WTC11 (cell line): ENCODE data around the gene RTCA. TPM values are rescaled to one million over a fixed set of nuclear protein-coding genes. Genes with fewer than 3 reads are reported as not detected.

Experiments
- ATAC-seq: fragments of 200-7000 bp; cut with Tn5 transposase; 2 replicates; pipeline ENCODE4 v1.10.0; 2021; ENCODE audit warnings: mild to moderate bottlenecking, moderate library complexity
- CTCF ChIA-PET: fragments of 300-600 bp; sonication (Branson Sonifier 250); formaldehyde crosslinking; loops from one replicate; lab custom pipeline; 2021; ENCODE audit warnings: antibody characterized with exemption; lab: Charles Lee
- POLR2A ChIA-PET: fragments of 350-600 bp; sonication (Branson Sonifier 250); formaldehyde crosslinking; loops from one replicate; lab custom pipeline; 2021; ENCODE audit warnings: antibody characterized with exemption; lab: Charles Lee
- DNase-seq: peaks from one replicate; pipeline ENCODE4 v3.0.0; 2021; ENCODE audit warnings: low spot score
- H3K27ac Mint-ChIP-seq: 2 replicates; pipeline ENCODE4 v1.8.0; 2021; ENCODE audit warnings: mixed read lengths
- H3K27me3 Mint-ChIP-seq: 2 replicates; pipeline ENCODE4 v1.8.0; 2021; ENCODE audit warnings: low read depth, mild to moderate bottlenecking, moderate library complexity, mixed read lengths
- H3K36me3 Mint-ChIP-seq: 2 replicates; pipeline ENCODE4 v1.8.0; 2021; ENCODE audit warnings: mixed read lengths
- H3K4me1 Mint-ChIP-seq: 2 replicates; pipeline ENCODE4 v1.8.0; 2022; ENCODE audit warnings: mixed read lengths
- H3K4me3 Mint-ChIP-seq: 2 replicates; pipeline ENCODE4 v1.8.0; 2021; ENCODE audit warnings: mild to moderate bottlenecking, moderate library complexity, mixed read lengths
- H3K9me3 Mint-ChIP-seq: 2 replicates; pipeline ENCODE4 v1.8.0; 2021; ENCODE audit warnings: mixed read lengths
- ATF3 ChIP-seq: sonication (generic); formaldehyde crosslinking; conservative IDR thresholded peaks from 2 replicates; pipeline ENCODE4 v1.8.1; 2022; ENCODE audit warnings: mild to moderate bottlenecking, missing genetic modification reagents
- CBFB ChIP-seq: sonication (generic); formaldehyde crosslinking; IDR thresholded peaks from 2 replicates; pipeline ENCODE4 v1.8.1; 2022; ENCODE audit warnings: mild to moderate bottlenecking, low read depth, missing genetic modification reagents
- CREB1 ChIP-seq: sonication (generic); formaldehyde crosslinking; IDR thresholded peaks from 2 replicates; pipeline ENCODE4 v1.8.0; 2023; ENCODE audit warnings: mild to moderate bottlenecking, missing genetic modification reagents
- ESRRA ChIP-seq: sonication (generic); formaldehyde crosslinking; IDR thresholded peaks from 2 replicates; pipeline ENCODE4 v1.8.1; 2022; ENCODE audit warnings: mild to moderate bottlenecking, missing genetic modification reagents, borderline replicate concordance
- FOXP1 ChIP-seq: sonication (generic); formaldehyde crosslinking; IDR thresholded peaks from 2 replicates; pipeline ENCODE4 v1.8.0; 2022; ENCODE audit warnings: missing genetic modification reagents, mild to moderate bottlenecking, moderate library complexity, borderline replicate concordance
- GABPB1 ChIP-seq: sonication (generic); formaldehyde crosslinking; IDR thresholded peaks from 2 replicates; pipeline ENCODE4 v1.8.1; 2023; ENCODE audit warnings: mild to moderate bottlenecking, missing genetic modification reagents
- IRF2 ChIP-seq: sonication (generic); formaldehyde crosslinking; IDR thresholded peaks from 2 replicates; pipeline ENCODE4 v1.8.0; 2022; ENCODE audit warnings: low read depth, missing genetic modification reagents, borderline replicate concordance
- JUN ChIP-seq: sonication (generic); formaldehyde crosslinking; IDR thresholded peaks from 2 replicates; pipeline ENCODE4 v1.8.0; 2023; ENCODE audit warnings: mild to moderate bottlenecking, missing genetic modification reagents
- MXD4 ChIP-seq: fragments of 250-450 bp; sonication (Bioruptor Pico); IDR thresholded peaks from 2 replicates; pipeline ENCODE4 v1.8.0; 2021; ENCODE audit warnings: mild to moderate bottlenecking, moderate library complexity, borderline replicate concordance
- NFATC4 ChIP-seq: fragments of 250-450 bp; sonication (Bioruptor Pico); IDR thresholded peaks from 2 replicates; pipeline ENCODE4 v1.9.0; 2021; ENCODE audit warnings: mild to moderate bottlenecking
- NFE2L1 ChIP-seq: sonication (generic); formaldehyde crosslinking; IDR thresholded peaks from 2 replicates; pipeline ENCODE4 v1.8.1; 2023; ENCODE audit warnings: missing genetic modification reagents
- NFYB ChIP-seq: sonication (generic); formaldehyde crosslinking; conservative IDR thresholded peaks from 2 replicates; pipeline ENCODE4 v1.8.0; 2022; ENCODE audit warnings: low read depth, missing genetic modification reagents
- NR3C1 ChIP-seq: sonication (generic); formaldehyde crosslinking; conservative IDR thresholded peaks from 2 replicates; pipeline ENCODE4 v1.8.1; 2023; ENCODE audit warnings: low read depth, mild to moderate bottlenecking, missing genetic modification reagents
- PRRX2 ChIP-seq: fragments of 250-450 bp; sonication (Bioruptor Pico); IDR thresholded peaks from 2 replicates; pipeline ENCODE4 v1.8.0; 2021; ENCODE audit warnings: mild to moderate bottlenecking
- RELA ChIP-seq: sonication (generic); formaldehyde crosslinking; IDR thresholded peaks from 2 replicates; pipeline ENCODE4 v1.8.1; 2022; ENCODE audit warnings: missing genetic modification reagents, mild to moderate bottlenecking, borderline replicate concordance
- SP1 ChIP-seq: sonication (generic); formaldehyde crosslinking; conservative IDR thresholded peaks from 2 replicates; pipeline ENCODE4 v1.8.1; 2022; ENCODE audit warnings: missing genetic modification reagents
- TCF7 ChIP-seq: sonication (generic); formaldehyde crosslinking; IDR thresholded peaks from 2 replicates; pipeline ENCODE4 v1.8.0; 2022; ENCODE audit warnings: mild to moderate bottlenecking, low read depth, missing genetic modification reagents, moderate library complexity
- ZBTB43 ChIP-seq: sonication (generic); formaldehyde crosslinking; IDR thresholded peaks from 2 replicates; pipeline ENCODE4 v1.8.1; 2023; ENCODE audit warnings: mild to moderate bottlenecking, missing genetic modification reagents
- ZNF138 ChIP-seq: sonication (generic); formaldehyde crosslinking; conservative IDR thresholded peaks from 2 replicates; pipeline ENCODE4 v1.8.1; 2022; ENCODE audit warnings: mild to moderate bottlenecking, moderate library complexity, missing genetic modification reagents
- ZNF232 ChIP-seq: sonication (generic); formaldehyde crosslinking; IDR thresholded peaks from 2 replicates; pipeline ENCODE4 v1.8.0; 2022; ENCODE audit warnings: mild to moderate bottlenecking, missing genetic modification reagents
- ZNF281 ChIP-seq: sonication (generic); formaldehyde crosslinking; IDR thresholded peaks from 2 replicates; pipeline ENCODE4 v1.8.0; 2023; ENCODE audit warnings: mild to moderate bottlenecking, missing genetic modification reagents
- ZNF317 ChIP-seq: sonication (generic); formaldehyde crosslinking; IDR thresholded peaks from 2 replicates; pipeline ENCODE4 v1.8.1; 2023; ENCODE audit warnings: low read depth, mild to moderate bottlenecking, moderate library complexity, missing genetic modification reagents, borderline replicate concordance
- ZSCAN18 ChIP-seq: fragments of 250-450 bp; sonication (Bioruptor Pico); IDR thresholded peaks from 2 replicates; pipeline ENCODE4 v2.1.2; 2022; ENCODE audit warnings: mild to moderate bottlenecking, moderate library complexity
- total RNA-seq: library from RNA; stranded (reverse); gene quantifications from 3 replicates; pipeline ENCODE4 v1.2.3, GENCODE V29; 2021
- TF ChIP-seq, protein P1 (sequence below): sonication (generic); formaldehyde crosslinking; IDR thresholded peaks from 2 replicates; pipeline ENCODE4 v1.8.1; 2022; ENCODE audit warnings: low read depth, mild to moderate bottlenecking, moderate library complexity, missing genetic modification reagents, borderline replicate concordance

RTCA gene
- total RNA-seq, 1 experiment from 2014 or later: 35.7 TPM

DNA sequence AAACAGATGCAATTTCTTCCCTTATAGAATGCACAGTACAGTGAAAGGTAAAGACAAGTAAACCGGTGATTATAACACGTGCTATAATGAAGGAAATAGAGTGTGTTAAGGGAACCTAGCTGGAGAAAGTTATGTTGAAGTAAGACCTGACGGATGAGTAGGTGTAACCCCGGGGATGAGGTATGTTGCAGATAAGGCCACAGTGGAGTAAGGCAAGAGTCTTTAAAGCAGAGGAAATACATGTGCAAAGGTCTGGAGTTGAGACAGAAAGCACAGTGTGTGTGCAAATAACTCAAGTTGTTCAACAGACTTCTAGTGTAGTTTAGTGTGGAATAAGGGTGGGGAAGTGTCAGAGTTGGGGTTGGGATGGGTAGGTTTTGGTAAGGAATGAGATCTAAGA, 19.3 kb upstream of the RTCA start:
- H3K27ac Mint-ChIP-seq: peak overlapping the region; percentile 4; the same call in 1 of the 2 replicates
- H3K27me3 Mint-ChIP-seq: no peaks in the 10 kb centered on the region
- H3K9me3 Mint-ChIP-seq: no peaks in the 10 kb centered on the region
- no peaks in the 10 kb centered on the region for H3K36me3 Mint-ChIP-seq
- DNase-seq (no peak), ATAC-seq (no peak)
- H3K4me1 Mint-ChIP-seq: 0 out of 2 replicates have a peak, but pooled peaks cover 2% of the 10 kb centered on the region
- no peak for TF ChIP-seq ZSCAN18 (CRISPR knock-in tag)
- no peak for TF ChIP-seq MXD4 (CRISPR knock-in tag)
- TF ChIP-seq ZNF281 (CRISPR knock-in tag): no peak
- TF ChIP-seq NFYB: no peak
- TF ChIP-seq JUN: no peak
- no peak for TF ChIP-seq SP1 (CRISPR knock-in tag)
- TF ChIP-seq ZNF232: no peak
- TF ChIP-seq FOXP1 (CRISPR knock-in tag): no peak
- TF ChIP-seq ZBTB43: no peak
- TF ChIP-seq NR3C1 (CRISPR knock-in tag): no peak
- TF ChIP-seq PRRX2: no peak
- no peak for TF ChIP-seq CREB1 (CRISPR knock-in tag)
- no peak for TF ChIP-seq ATF3 (CRISPR knock-in tag)
- TF ChIP-seq ZNF138 (CRISPR knock-in tag): no peak
- TF ChIP-seq RELA (CRISPR knock-in tag): no peak
- no peak for TF ChIP-seq GABPB1 (CRISPR knock-in tag)
- TF ChIP-seq ZNF317 (CRISPR knock-in tag): no peak
- no peak for TF ChIP-seq NFE2L1 (CRISPR knock-in tag)
- TF ChIP-seq ESRRA: no peak
- TF ChIP-seq CBFB (CRISPR knock-in tag): no peak
- ChIA-PET POLR2A (no interaction called here), CTCF (no interaction called here)
- H3K4me3 Mint-ChIP-seq: no peak overlapping the region

GRCh38 chr1:100249155-100249536, 16.9 kb upstream of the RTCA start:
- DNase-seq: no peak
- ATAC-seq: peak; percentile 2
- H3K27ac Mint-ChIP-seq: no peak overlapping the region
- no peak overlapping the region for H3K4me3 Mint-ChIP-seq
- H3K36me3 Mint-ChIP-seq: no peaks in the 10 kb centered on the region
- POLR2A ChIA-PET: interaction anchor here (1.2 to 3.4 kb wide), 5 partner anchors 13 to 116 kb away, joined by 4 to 32 read pairs (median 6); partner anchors contain the start of genes CDC14A, RTCA, SASS6 and TRMT13
- no peak for TF ChIP-seq NFATC4
- no peak for TF ChIP-seq FOXP1 (CRISPR knock-in tag)
- TF ChIP-seq, protein P1, sequence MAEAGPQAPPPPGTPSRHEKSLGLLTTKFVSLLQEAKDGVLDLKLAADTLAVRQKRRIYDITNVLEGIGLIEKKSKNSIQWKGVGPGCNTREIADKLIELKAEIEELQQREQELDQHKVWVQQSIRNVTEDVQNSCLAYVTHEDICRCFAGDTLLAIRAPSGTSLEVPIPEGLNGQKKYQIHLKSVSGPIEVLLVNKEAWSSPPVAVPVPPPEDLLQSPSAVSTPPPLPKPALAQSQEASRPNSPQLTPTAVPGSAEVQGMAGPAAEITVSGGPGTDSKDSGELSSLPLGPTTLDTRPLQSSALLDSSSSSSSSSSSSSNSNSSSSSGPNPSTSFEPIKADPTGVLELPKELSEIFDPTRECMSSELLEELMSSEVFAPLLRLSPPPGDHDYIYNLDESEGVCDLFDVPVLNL (CRISPR knock-in tag): no peak
- no peak for TF ChIP-seq TCF7 (CRISPR knock-in tag)
- TF ChIP-seq IRF2: no peak
- H3K4me1 Mint-ChIP-seq: peaks cover 12% of the 10 kb centered on the region
- CTCF ChIA-PET: interaction anchor here (1.0 to 2.3 kb wide), 5 partner anchors 17 to 214 kb away, joined by 3 to 10 read pairs (median 4); partner anchors contain the start of gene RTCA
- H3K9me3 Mint-ChIP-seq: no peaks in the 10 kb centered on the region
- no peaks in the 10 kb centered on the region for H3K27me3 Mint-ChIP-seq
